ENCODE data around the gene LCNL1. TPM values are rescaled to one million over a fixed set of nuclear protein-coding genes. Genes with fewer than 3 reads are reported as not detected.
A peak's percentile ranks its signal among the peaks of the same experiment; 100 is the strongest.

The LCNL1 gene
- total RNA-seq, 1 donor from 2014 or later, result 0.82 TPM

DNA sequence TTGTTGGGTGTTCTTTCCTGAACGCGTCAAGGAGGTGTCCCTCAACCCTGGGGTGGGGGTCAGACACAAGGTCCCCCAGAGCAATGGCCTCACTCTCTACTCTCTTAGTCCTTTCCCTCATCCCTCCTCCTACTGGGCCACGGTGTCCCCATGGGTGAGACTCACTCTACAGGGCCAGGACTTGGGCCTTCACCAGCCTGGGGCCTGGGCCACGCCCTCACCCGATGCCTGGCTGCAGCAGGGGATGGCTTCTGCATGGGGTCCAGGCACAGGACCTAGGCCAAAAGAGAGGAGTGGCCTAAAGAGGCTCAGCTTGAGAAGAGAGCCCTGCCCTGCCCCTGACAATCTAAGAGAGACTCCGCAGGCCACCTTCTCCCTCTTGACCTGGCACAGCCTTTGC is 24.9 kb upstream of the LCNL1 start:
- DNase-seq (ENCODE audit: low spot score in 2 of 2) (no peak), FAIRE-seq (no peak)

DNA sequence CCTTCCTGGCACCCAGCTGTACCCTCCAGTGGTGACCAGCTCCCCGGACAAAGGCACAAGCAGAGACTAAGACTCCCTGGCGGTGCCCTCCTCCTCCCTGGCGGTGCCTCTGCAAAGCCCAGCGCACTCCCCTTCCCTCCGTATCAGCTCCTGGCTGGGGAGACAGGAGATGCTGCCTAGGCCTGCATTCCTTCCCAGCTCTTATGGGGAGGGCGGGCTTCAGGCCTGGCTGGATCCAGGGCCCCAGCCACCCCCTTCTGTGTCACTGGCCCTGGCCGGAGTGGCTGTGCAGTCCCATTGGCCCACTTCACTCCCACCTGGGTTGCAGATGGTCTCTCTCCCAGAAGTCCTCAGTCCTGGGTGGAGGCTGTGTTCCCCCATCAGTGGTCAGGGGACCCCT is 24.3 kb upstream of the LCNL1 start:
- DNase-seq (ENCODE audit: low spot score in 2 of 2) (no peak), FAIRE-seq (no peak)

- no peak for DNase-seq (ENCODE audit: low spot score in 2 of 2)
- no peak for FAIRE-seq
These were observed 23.6 kb upstream of the LCNL1 start for GRCh38 chr9:136958898-136959850.

GRCh38 chr9:136960212-136960937 is 22.4 kb upstream of the LCNL1 start:
- DNase-seq (ENCODE audit: low spot score in 2 of 2), result no peak
- FAIRE-seq, result no peak

- FAIRE-seq (no peak), DNase-seq (ENCODE audit: low spot score in 2 of 2) (no peak)
These were observed 21.9 kb upstream of the LCNL1 start for GRCh38 chr9:136960938-136961275.

GRCh38 chr9:136961279-136962065 is 21.3 kb upstream of the LCNL1 start:
- DNase-seq (ENCODE audit: low spot score in 2 of 2), result peak; percentile 65 to 74
- FAIRE-seq, result no peak

DNA sequence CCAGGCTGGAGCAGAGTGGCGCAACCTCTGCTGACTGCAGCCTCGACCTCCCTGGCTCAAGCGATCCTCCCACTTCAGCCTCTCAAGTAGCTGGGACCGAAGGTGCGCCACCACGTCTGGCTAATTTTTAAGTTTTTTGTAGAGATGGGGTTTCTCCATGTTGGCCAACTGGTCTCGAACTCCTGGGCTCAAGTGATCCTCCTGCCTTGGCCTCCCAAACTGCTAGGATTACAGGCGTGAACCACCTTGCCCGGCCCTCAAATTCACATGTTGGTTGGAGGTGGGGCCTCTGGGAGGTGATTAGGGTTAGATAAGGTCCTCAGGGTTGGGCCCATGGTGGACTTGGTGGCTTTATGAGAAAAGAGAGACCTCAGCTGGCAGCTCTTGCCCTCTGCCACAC is 20.6 kb upstream of the LCNL1 start:
- DNase-seq (ENCODE audit: low spot score in 2 of 2) (no peak), FAIRE-seq (no peak)

- no peak for DNase-seq (ENCODE audit: low spot score in 2 of 2)
- FAIRE-seq, result no peak
These were observed 20.0 kb upstream of the LCNL1 start for GRCh38 chr9:136962701-136963248.

- DNase-seq (ENCODE audit: low spot score in 2 of 2), result no peak
- no peak for FAIRE-seq
These were observed 19.5 kb upstream of the LCNL1 start for GRCh38 chr9:136963341-136963740.

DNA sequence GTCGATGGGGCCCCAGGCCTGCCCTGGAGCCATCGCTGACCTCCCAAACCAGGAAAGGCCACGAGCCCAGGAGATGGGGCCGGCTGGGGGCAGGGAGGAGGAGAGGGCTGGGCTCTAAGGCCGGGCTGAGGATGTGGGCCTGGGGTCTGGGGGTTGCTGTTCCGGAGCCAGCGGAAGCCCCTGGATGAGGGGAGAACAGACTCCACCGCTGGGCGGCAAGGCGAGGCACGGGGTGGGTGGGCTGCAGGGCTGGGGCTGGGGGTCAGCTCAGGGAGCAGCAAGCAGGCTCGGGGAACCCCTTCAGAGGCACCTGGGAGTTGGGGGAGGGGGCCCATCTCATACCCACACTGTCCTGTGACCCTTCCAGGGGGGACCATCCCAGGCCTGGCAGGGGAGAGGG is 19.0 kb upstream of the LCNL1 start:
- DNase-seq (ENCODE audit: low spot score in 2 of 2), result no peak
- no peak for FAIRE-seq

DNA sequence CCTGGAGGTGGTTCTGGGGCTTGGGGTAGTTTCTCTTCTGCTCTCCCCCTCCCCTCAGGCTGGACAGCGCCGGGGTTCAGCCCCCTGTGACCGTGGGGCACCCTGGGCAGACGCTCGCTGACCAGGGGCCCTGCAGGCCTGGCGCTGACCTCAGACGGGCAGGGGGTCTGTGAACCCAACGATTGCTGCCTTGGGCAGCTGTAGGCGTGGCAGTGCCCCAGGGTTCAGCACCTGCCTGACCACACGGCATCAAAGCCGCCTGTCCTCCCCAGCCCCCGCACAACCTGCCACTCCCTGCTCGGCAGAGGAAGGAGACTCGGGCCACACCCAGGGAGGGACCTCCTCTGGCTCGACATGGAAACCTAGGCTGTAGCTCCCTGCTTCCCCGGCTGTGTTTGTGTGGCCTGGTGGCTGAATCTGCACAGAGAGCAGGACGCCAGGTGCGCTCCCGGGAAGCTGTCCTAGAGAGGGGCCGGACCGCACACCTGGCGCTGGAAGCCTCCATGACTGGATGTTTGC is 18.6 kb upstream of the LCNL1 start:
- no peak for FAIRE-seq
- DNase-seq (ENCODE audit: low spot score in 2 of 2), result no peak

GRCh38 chr9:136964833-136965422 is 17.9 kb upstream of the LCNL1 start:
- DNase-seq (ENCODE audit: low spot score in 2 of 2) (no peak), FAIRE-seq (no peak)

DNA sequence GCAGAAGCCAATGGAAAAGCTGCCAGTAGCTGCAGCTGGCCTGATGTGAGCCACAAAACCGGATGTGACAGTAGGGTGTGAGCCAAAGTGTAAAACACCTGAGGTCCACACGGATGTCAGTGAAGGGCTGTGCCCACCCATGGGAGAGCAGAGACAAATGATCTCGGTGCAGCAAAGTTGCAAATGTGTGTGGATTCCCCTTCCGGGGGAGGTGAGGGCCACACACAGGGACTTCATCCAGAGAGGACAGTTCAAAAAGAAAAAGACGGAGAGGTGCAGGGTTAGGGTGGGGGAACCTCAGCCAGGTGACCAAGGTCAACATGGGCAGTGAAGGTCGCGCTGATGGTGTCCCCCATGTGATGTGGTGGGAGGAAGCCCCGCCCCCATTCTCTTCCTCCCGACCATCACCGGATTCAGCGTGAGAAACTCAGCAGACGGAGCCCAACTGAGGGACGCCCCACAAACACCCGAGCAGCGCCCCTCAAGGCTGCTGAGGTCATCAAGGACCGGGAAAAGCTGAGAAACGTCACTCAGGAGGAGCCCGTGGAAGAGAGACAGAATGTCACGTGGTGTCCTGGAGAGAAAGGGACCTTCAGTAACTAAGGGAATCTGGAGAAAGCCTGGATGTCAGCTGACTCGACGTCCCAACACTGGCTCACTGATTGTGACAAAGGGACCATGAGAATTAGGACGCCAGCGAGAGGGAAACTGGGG is 16.9 kb upstream of the LCNL1 start:
- FAIRE-seq, result no peak
- DNase-seq (ENCODE audit: low spot score in 2 of 2), result peak; percentile 80 to 90

- DNase-seq (ENCODE audit: low spot score in 2 of 2) (no peak), FAIRE-seq (no peak)
These were observed 14.3 kb upstream of the LCNL1 start for GRCh38 chr9:136968333-136969127.

- no peak for FAIRE-seq
These were observed 13.6 kb upstream of the LCNL1 start for GRCh38 chr9:136969150-136969549.

GRCh38 chr9:136969774-136970173 is 13.0 kb upstream of the LCNL1 start:
- FAIRE-seq, result no peak
- DNase-seq (ENCODE audit: low spot score in 2 of 2), result no peak

More at GRCh38 chr9:136969150-136969549, 13.6 kb upstream of the LCNL1 start:
- no peak for DNase-seq (ENCODE audit: low spot score in 2 of 2)

- no peak for FAIRE-seq
- DNase-seq (ENCODE audit: low spot score in 2 of 2), result no peak
These were observed 12.4 kb upstream of the LCNL1 start for GRCh38 chr9:136970361-136970760.

DNA sequence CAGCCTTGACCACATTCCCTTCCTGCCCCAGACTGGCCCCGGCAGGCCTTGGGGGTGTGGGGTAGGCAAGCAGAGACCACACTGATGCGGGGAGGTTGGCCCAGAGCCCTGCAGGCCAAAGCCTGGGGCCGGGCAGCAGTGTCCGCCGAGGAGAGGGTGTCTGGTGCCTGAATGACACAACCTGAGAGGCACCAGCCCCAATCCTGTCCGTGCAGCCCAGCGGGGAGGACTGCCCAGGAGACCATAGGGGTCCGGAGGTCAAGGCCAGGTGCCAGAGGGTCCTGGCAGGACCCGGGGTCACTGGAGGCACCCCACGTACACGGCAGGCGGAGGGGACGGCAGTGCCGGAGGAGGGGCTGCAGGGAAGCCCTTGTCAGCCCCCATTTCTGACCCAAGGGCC is 11.0 kb upstream of the LCNL1 start:
- DNase-seq (ENCODE audit: low spot score in 2 of 2), result no peak
- no peak for FAIRE-seq

GRCh38 chr9:136972335-136972734 is 10.5 kb upstream of the LCNL1 start:
- no peak for DNase-seq (ENCODE audit: low spot score in 2 of 2)

More at GRCh38 chr9:136972335-136972734, 10.5 kb upstream of the LCNL1 start:
- no peak for FAIRE-seq
